Breast epithelium (tissue), 3 donors: ENCODE data around the gene CANX.

ENCODE experiments used
- CTCF ChIP-seq, 3 donors: fragments of 450-650 bp; IDR thresholded peaks; one replicate each; pipeline ENCODE4 v1.5.1; 2016 to 2017; ENCODE audit warnings: antibody characterized with exemption in 3 of 3, mild to moderate bottlenecking in 3 of 3, moderate library complexity in 3 of 3
- POLR2A ChIP-seq: fragments of 450-650 bp; IDR thresholded peaks from one replicate; pipeline ENCODE4 v1.6.1; 2016; ENCODE audit warnings: antibody characterized with exemption, mild to moderate bottlenecking, moderate library complexity

DNA sequence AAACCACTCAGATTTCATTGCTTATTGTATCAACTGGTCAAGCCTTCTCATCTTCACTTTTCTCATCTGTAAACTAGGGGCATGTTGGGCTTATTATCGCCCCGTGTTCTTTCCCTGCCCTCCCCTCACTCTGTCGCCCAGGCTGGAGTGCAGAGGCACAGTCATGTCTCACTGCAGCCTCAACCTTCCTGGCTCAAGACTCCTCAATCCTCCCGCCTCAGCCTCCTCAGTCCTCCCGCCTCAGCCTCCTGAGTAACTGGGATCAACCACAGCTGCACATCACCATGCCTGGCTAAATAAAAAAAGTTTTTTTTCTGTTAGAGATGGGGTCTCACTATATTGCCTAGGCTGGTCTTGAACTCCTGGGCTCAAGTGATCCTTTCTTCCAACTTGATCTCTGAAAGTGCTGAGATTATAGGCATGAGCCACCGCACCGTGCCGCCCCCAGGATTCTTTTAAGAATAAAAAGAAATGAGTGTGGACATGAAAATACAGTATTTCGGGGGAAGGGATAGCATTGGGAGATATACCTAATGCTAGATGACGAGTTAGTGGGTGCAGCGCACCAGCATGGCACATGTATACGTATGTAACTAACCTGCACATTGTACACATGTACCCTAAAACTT is 35.9 kb downstream of the CANX start:
- TF ChIP-seq POLR2A (no peak), CTCF (IDR thresholded peaks at IDR 0.05) (no peak)
